Astrocyte (in vitro differentiated cells and primary cell): ENCODE results near the gene RIT2.

Experiments used
- CTCF ChIP-seq: IDR thresholded peaks from 2 replicates; pipeline ENCODE4 v1.5.1; 2011; ENCODE audit warnings: low read depth, mild to moderate bottlenecking, inconsistent platforms, low read length, moderate library complexity; ENCODE audit not compliant: insufficient read depth
- EZH2 ChIP-seq: IDR thresholded peaks from 2 replicates; pipeline ENCODE4 v1.6.1; 2012; ENCODE audit warnings: mild to moderate bottlenecking, low read length, inconsistent platforms; ENCODE audit not compliant: insufficient read depth

- TF ChIP-seq CTCF (no peak), EZH2 (no peak)
Observed at GRCh38 chr18:42719221-42719620, 396.3 kb downstream of the RIT2 start.
